Cerebellar nuclear complex (tissue), 1 donor: ENCODE results near the gene CCDC186.
A peak's percentile ranks its signal among the peaks of the same experiment; 100 is the strongest.
"Not testable (repeated sequence)": the region's sequence is repeated elsewhere in the genome, so short reads cannot be mapped to it uniquely, and the experiment has no call there.

Source experiments
- DNase-seq, 2 experiments: peaks; one replicate each; lab custom pipeline; 2025; lab: John Stamatoyannopoulos, UW

CCDC186 gene

DNA sequence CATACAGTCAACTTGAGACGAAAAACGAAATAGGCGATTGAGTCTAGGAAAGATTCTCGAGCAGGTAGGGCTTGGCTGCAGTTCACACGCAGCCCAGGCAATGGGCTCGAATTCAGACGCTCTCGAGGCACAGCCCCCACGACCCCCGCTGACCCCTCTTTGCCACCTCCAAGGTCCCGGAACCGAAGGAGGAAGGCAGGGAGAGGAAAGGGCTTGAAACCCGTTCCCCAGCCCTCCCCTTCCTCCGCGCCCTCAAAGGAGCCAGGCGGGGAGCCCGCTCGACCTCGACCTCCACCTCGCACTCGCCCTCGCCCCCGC, 441 bp downstream of the CCDC186 start:
- no peak for DNase-seq

DNA sequence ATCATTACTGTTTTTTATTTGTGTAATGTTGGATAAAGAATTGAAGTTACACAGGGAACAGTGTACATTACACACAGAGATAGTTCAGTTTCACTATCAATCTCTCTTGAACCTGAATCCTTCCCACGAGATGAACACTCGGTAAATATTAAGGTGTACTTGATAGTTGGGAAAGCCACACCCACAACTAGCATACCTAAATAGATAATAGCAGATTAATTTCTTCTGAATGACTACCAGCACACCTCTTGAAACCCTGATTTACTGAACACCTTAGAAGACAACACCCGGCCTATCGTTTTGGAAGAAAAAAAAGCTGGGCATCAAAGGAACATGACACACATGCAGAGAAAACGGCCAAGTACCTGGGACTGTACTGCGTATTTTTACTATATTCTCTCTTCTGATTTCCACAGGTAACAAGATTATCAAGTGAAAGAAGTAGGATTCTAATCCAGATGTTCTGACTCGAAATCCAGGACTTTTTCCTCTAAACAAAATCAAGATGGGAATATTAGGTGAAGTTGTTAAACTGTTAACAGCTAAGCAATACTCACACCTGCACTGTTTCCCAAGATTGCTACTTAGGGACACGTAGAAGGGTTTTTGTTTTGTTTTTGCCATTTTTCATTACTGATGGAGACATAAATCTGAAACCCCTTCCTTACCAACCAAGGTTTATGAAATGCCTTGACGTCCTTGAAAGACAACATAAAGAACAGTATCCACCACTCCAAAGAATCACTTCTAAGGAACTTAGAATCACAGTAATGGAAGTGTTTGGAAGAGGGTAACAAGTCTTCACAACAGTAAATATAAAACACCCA, 1.0 kb downstream of the CCDC186 start:
- peak in 1 of 2 experiments; percentile 22 for DNase-seq

DNA sequence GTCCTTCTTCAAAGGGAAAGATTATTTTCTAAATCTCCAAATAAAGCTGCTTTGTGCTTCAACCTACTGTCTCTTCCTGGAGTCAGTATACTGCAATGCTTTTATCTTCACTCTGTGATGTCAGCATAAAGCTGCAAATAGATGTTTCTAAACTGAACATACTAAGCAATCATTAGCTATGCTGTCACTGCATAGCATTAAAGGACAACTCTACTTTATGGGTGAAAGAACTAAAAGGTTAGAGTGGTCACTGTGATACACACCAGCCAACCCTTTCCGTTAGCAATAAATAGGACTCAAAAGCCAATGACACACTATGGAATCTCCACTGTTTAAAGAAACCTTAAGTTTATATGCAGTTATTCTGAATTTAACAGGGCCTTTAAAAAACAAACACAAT, 1.8 kb downstream of the CCDC186 start:
- no peak for DNase-seq

DNA sequence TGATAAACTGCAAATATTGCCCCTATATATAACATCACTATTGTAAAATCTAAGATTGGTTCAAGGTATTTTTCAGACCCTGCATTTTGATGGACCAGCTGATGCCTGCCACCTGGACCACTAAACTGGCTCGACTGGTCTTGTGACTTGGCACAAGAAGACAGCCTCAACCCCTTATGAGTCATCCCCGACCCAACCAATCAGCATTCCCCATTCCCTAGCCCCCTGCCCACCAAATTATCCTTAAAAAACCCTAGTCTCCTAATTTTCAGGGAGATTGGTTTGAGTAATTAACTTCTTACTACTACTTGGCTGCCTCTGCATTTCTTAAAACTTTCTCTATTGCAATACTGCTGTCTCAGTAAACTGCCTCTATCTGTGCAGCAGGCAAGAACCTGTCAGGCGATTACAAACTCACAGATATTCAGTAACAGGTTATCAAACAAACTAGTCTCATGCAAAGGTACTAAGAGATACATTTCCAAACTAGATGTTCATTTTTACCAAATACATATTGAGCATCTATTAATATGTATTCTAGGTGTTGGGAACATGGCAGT, 5.5 kb downstream of the CCDC186 start:
- no peak for DNase-seq

DNA sequence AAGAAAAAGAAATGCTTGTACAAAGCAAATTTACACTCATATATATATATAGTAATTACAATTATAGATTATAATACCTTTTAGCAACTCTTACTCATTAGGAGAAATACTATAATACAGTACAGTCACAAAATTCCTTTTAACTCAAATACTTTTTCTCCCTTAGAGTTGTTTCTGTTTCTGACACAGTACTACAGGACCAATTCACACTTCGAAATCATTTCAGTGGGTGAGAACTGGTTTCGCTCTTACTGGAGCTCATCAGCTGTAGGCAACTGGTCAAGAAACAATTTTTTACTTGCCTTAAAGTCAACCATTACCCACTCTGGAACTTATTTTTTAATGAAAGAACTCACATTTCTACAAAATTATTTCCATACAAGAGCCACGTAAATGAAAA, 6.0 kb downstream of the CCDC186 start:
- DNase-seq, result no peak

GRCh38 chr10:114166494-114166893, 7.5 kb downstream of the CCDC186 start:
- no peak for DNase-seq

- no peak for DNase-seq
Observed at GRCh38 chr10:114166043-114166442, 8.0 kb downstream of the CCDC186 start.

GRCh38 chr10:114163062-114163461, 10.9 kb downstream of the CCDC186 start:
- no peak for DNase-seq

DNA sequence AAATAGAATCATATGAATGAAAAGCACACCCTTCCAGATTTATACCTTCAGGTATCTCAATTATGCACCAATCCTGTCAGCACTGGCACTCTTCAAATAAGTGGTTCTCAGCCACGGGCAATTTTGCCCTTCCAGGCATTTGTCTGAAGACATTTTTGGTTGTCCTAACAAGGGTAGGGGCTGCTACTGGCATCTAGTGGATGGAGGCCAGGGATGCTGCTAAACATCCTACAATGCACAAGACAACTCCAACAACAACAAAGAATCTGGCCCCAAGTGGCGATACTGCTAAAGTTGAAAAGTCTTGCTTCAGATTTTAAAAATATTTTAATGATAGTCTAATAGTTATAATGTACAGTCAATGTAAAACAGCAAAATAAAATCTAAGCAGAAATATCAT, 16.1 kb downstream of the CCDC186 start:
- DNase-seq, result no peak

GRCh38 chr10:114151892-114152291, 22.1 kb downstream of the CCDC186 start:
- DNase-seq, result no peak

GRCh38 chr10:114151486-114151885, 22.5 kb downstream of the CCDC186 start:
- no peak for DNase-seq

GRCh38 chr10:114149476-114149875, 24.5 kb downstream of the CCDC186 start:
- DNase-seq, result not testable (repeated sequence)

- DNase-seq, result no peak
Observed at GRCh38 chr10:114143160-114143559, 30.8 kb downstream of the CCDC186 start.

GRCh38 chr10:114142018-114142417, 32.0 kb downstream of the CCDC186 start:
- no peak for DNase-seq

DNA sequence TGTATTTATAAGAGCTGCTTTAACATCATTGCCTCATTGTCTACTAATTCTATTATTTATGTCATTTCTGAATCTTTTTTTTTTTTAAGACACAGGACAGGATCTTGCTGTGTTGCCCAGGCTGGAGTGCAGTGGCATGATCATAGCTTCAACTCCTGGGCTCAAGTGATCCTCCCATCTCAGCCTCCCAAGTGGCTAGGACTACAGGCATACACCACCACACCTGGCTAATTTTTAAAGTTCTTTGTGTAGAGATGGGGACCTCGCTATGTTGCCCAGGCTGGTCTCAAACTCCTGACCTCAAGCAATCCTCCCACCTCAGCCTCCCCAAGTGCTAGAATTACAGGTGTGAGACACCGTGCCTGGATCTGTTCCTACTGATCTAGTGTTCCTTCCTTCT, 33.2 kb downstream of the CCDC186 start:
- not testable (repeated sequence) for DNase-seq

GRCh38 chr10:114140036-114140435, 34.0 kb downstream of the CCDC186 start:
- no peak for DNase-seq

- DNase-seq, result no peak
Observed at GRCh38 chr10:114138581-114138980, 35.4 kb downstream of the CCDC186 start.

GRCh38 chr10:114135476-114135875, 38.5 kb downstream of the CCDC186 start:
- no peak for DNase-seq

DNA sequence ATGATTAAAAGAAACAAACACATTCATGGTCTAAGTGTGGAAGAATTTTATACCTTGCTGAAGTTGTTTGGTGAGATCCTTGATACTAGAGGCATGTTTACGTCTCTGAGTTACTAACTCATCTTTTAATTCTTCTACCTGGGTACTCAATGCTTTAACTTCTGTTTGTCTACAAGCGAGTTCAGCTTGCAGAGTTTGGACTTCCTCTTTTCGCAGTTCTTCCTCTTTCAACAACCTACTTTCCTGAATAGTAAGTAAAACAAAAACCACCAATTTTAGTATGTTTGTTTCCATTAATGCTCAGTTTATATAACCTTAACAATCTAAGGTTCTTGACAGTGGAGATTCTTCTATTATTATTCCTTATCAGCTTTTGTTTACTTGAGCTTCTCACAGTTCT, 42.9 kb downstream of the CCDC186 start:
- no peak for DNase-seq

- DNase-seq, result no peak
Observed at GRCh38 chr10:114121031-114121430, 53.0 kb downstream of the CCDC186 start.

DNA sequence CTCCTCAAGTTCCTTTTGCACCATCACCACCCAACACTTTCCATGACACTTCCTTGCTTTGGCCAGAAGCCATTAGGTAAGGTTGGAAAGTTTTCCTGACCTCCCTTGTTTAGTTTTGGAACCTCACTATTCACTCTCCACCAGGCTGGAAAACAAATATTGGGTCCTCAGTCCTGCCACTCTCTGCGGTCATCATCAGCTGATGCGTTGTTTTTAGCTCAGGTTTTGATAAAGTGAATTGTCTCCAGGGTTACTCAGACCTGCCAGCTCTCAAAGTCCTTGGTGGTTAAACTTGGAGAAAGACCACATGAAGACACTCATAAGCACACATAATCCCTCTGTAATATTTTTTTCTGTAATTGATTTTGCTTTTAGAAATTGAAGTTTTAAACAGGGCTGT, 55.5 kb downstream of the CCDC186 start:
- DNase-seq, result no peak

DNA sequence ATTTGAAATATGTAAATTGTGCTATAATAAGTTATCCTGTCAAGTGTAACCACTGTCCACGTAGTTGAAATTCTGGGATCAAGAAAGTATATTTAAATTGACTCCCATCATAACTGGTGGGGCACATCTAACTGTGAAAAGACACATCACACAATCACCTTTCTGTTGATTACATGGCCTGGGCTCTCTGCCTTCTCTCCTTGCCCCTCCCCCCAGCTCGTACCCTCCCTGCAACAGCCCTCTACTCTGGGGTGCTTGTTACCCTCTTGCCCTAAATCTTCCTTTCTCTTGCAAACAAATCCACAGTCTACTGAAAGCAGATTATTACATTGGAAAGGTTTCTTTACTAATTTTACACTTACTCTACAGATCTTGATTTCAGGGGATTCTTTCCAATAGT, 56.3 kb downstream of the CCDC186 start:
- no peak for DNase-seq

- no peak for DNase-seq
Observed at GRCh38 chr10:114115661-114116445, 58.1 kb downstream of the CCDC186 start.
